HepG2 (cell line): ENCODE measurements around the gene ANKLE1. TPM values are rescaled to one million over a fixed set of nuclear protein-coding genes. Genes with fewer than 3 reads are reported as not detected.

ENCODE experiments used
- E2F1 ChIP-seq: sonication (generic); formaldehyde crosslinking; IDR thresholded peaks from 2 replicates; pipeline ENCODE4 v1.5.0; 2020; ENCODE audit warnings: missing genetic modification reagents
- EEA1 ChIP-seq: sonication (generic); formaldehyde crosslinking; IDR thresholded peaks from 2 replicates; pipeline ENCODE4 v1.5.1; 2020; ENCODE audit warnings: mild to moderate bottlenecking, missing genetic modification reagents, borderline replicate concordance
- FOXO4 ChIP-seq: sonication (generic); formaldehyde crosslinking; conservative IDR thresholded peaks from 2 replicates; pipeline ENCODE4 v1.8.1; 2023; ENCODE audit warnings: missing genetic modification reagents
- HDAC1 ChIP-seq: sonication (generic); formaldehyde crosslinking; IDR thresholded peaks from 2 replicates; pipeline ENCODE4 v1.5.1; 2020; ENCODE audit warnings: mild to moderate bottlenecking, missing genetic modification reagents
- HOMEZ ChIP-seq: IDR thresholded peaks from 2 replicates; pipeline ENCODE4 v1.6.1; 2016; ENCODE audit warnings: low read depth
- HOXA3 ChIP-seq: sonication (generic); formaldehyde crosslinking; IDR thresholded peaks from 2 replicates; pipeline ENCODE4 v1.5.0; 2020; ENCODE audit warnings: missing genetic modification reagents
- PAXIP1 ChIP-seq: sonication (generic); formaldehyde crosslinking; conservative IDR thresholded peaks from 2 replicates; pipeline ENCODE4 v1.4.0; 2020; ENCODE audit warnings: mild to moderate bottlenecking, missing genetic modification reagents, moderate library complexity
- PPARG ChIP-seq: conservative IDR thresholded peaks from 2 replicates; pipeline ENCODE4 v1.6.1; 2016; ENCODE audit warnings: missing biosample characterization, missing genetic modification reagents
- RFX1 ChIP-seq: fragments of 450-650 bp; IDR thresholded peaks from 2 replicates; pipeline ENCODE4 v1.6.1; 2017
- SPEN ChIP-seq: sonication (generic); formaldehyde crosslinking; IDR thresholded peaks from 2 replicates; pipeline ENCODE4 v1.5.1; 2020; ENCODE audit warnings: low read depth, mild to moderate bottlenecking, missing genetic modification reagents
- THRA ChIP-seq: sonication (generic); formaldehyde crosslinking; IDR thresholded peaks from 2 replicates; pipeline ENCODE4 v1.4.0; 2020; ENCODE audit warnings: missing genetic modification reagents, borderline replicate concordance
- ZFP36 ChIP-seq: fragments of 150-350 bp; IDR thresholded peaks from 2 replicates; pipeline ENCODE4 v1.6.1; 2018; ENCODE audit warnings: borderline replicate concordance, low read length, low read depth; ENCODE audit not compliant: partially characterized antibody
- ZMYM3 ChIP-seq: sonication (generic); formaldehyde crosslinking; IDR thresholded peaks from 2 replicates; pipeline ENCODE4 v1.5.1; 2020; ENCODE audit warnings: mild to moderate bottlenecking, missing genetic modification reagents
- ZNF687 ChIP-seq: sonication (generic); formaldehyde crosslinking; IDR thresholded peaks from 2 replicates; pipeline ENCODE4 v1.5.1; 2020; ENCODE audit warnings: mild to moderate bottlenecking, missing genetic modification reagents, moderate library complexity
- polyA plus RNA-seq, 8 experiments: library from polyadenylated mRNA; depleted of rRNA in 3 of 8; stranded (reverse) in 7 of 8; unstranded in 1 of 8; fragments of >200 nt; fragmentation: Illumina TruSeq in 4 of 8; extraction: Trizol in 4 of 8; gene quantifications; 2 replicates each; pipeline versions ENCODE4 v1.2.1 to v1.2.3, GENCODE V29; 2011 to 2016; ENCODE audit warnings: low read depth in 4 of 8, missing spikeins in 1 of 8, mixed read lengths in 1 of 8; ENCODE audit not compliant: insufficient read depth in 1 of 8
- total RNA-seq, 5 experiments: library from RNA; depleted of rRNA; stranded (reverse); fragments of >200 nt; fragmentation: Illumina TruSeq; extraction: Trizol; gene quantifications; 2 replicates each; pipeline ENCODE4 v1.2.3, GENCODE V29; 2016; ENCODE audit warnings: low read depth in 1 of 5

ANKLE1 gene
- total and polyA plus RNA-seq, 2 of the 13 experiments (the other 11 are each of a cell fraction or from before 2014, with no cell fraction given), result 0.69 to 1.5 TPM

GRCh38 chr19:17242431-17243208 is 39.1 kb upstream of the ANKLE1 start (continued):
- TF ChIP-seq HOXA3 (CRISPR knock-in tag) (peak; percentile 45; the same call in 1 of the 2 replicates), SPEN (peak; percentile 51; the same call in 1 of the 2 replicates), ZFP36 (peak; percentile 9), ZNF687 (peak; percentile 53), ZMYM3 (CRISPR knock-in tag) (peak; percentile 87), FOXO4 (CRISPR knock-in tag) (0 out of 2 replicates have a peak, but pooled peaks have one; percentile 44), RFX1 (no peak), EEA1 (CRISPR knock-in tag) (peak; percentile 41; the same call in 1 of the 2 replicates), HDAC1 (CRISPR knock-in tag) (0 out of 2 replicates have a peak, but pooled peaks have one; percentile 27), PPARG (CRISPR knock-in tag) (0 out of 2 replicates have a peak, but pooled peaks have one; percentile 17), HOMEZ (no peak), PAXIP1 (CRISPR knock-in tag) (peak; percentile 63; the same call in 1 of the 2 replicates), E2F1 (CRISPR knock-in tag) (no peak), THRA (CRISPR knock-in tag) (no peak)
